Caco-2 (cell line): Measurements from ENCODE around the gene APOC4. TPM values are rescaled to one million over a fixed set of nuclear protein-coding genes. Genes with fewer than 3 reads are reported as not detected.
"Not testable (repeated sequence)": the region's sequence is repeated elsewhere in the genome, so short reads cannot be mapped to it uniquely, and the experiment has no call there.

Source experiments
- BruUV-seq: library from RNA; stranded (reverse); fragments of 400-500 nt; replicated peaks from 2 replicates; lab custom pipeline; 2021; lab: Mats Ljungman, UMichigan
- CTCF ChIA-PET: fragments of 300-600 bp; sonication (Branson Sonifier 250); formaldehyde crosslinking; loops from one replicate; lab custom pipeline; 2022; ENCODE audit warnings: antibody characterized with exemption; lab: Charles Lee
- POLR2A ChIA-PET: fragments of 300-600 bp; sonication (Branson Sonifier 250); formaldehyde crosslinking; loops from one replicate; lab custom pipeline; 2022; ENCODE audit warnings: antibody characterized with exemption; lab: Charles Lee
- DNase-seq, 2 experiments: peaks; one replicate each; pipeline versions ENCODE4 v3.0.0 to v3.0.0-alpha.2; 2020 to 2022
- H3K27me3 ChIP-seq: replicated peaks from 2 replicates; pipeline ENCODE4 v1.6.0; 2011; ENCODE audit warnings: low read length; ENCODE audit not compliant: control insufficient read depth, insufficient read depth
- H3K36me3 ChIP-seq: 2 replicates; pipeline ENCODE4 v1.5.1; 2011; ENCODE audit warnings: low read length; ENCODE audit not compliant: control insufficient read depth, insufficient read depth
- H3K4me1 ChIP-seq: fragments of 250-450 bp; sonication (Bioruptor Pico); 2 replicates; pipeline ENCODE4 v1.5.1; 2020; ENCODE audit warnings: mild to moderate bottlenecking
- H3K4me3 ChIP-seq: 2 replicates; pipeline ENCODE4 v1.5.1; 2011; ENCODE audit warnings: low read depth, mild to moderate bottlenecking, control low read depth, low read length
- H3K9me3 ChIP-seq: fragments of 250-450 bp; sonication (Bioruptor Pico); 2 replicates; pipeline ENCODE4 v1.5.1; 2020; ENCODE audit warnings: mild to moderate bottlenecking, moderate library complexity
- H3K27ac Mint-ChIP-seq: one replicate; pipeline ENCODE4 v1.8.0; 2022; ENCODE audit warnings: mixed read lengths; ENCODE audit not compliant: unreplicated experiment
- H3K27me3 Mint-ChIP-seq: one replicate; pipeline ENCODE4 v1.8.0; 2022; ENCODE audit warnings: mixed read lengths; ENCODE audit not compliant: insufficient read depth, unreplicated experiment
- H3K36me3 Mint-ChIP-seq: one replicate; pipeline ENCODE4 v1.8.0; 2022; ENCODE audit warnings: mild to moderate bottlenecking, mixed read lengths; ENCODE audit not compliant: insufficient read depth, unreplicated experiment
- H3K4me1 Mint-ChIP-seq: one replicate; pipeline ENCODE4 v1.8.0; 2022; ENCODE audit warnings: low read depth, mixed read lengths; ENCODE audit not compliant: unreplicated experiment
- H3K4me3 Mint-ChIP-seq: one replicate; pipeline ENCODE4 v1.8.0; 2022; ENCODE audit warnings: mild to moderate bottlenecking, moderate library complexity, mixed read lengths; ENCODE audit not compliant: unreplicated experiment
- H3K9me3 Mint-ChIP-seq: one replicate; pipeline ENCODE4 v1.8.0; 2022; ENCODE audit warnings: mixed read lengths; ENCODE audit not compliant: unreplicated experiment
- intact Hi-C: fragments of 100-400 bp; cut with micrococcal nuclease; formaldehyde crosslinking; loops from one replicate; pipeline ENCODE4 v1.10.0; 2022; ENCODE audit not compliant: unreplicated experiment
- total RNA-seq: library from RNA; stranded (reverse); gene quantifications from 2 replicates; pipeline ENCODE4 v1.2.3, GENCODE V29; 2022
- TF ChIP-seq, protein P1 (sequence below), 2 experiments: fragments of 200-600 bp in 1 of 2; IDR thresholded peaks; 1 replicate in 1 of 2; 2 replicates in 1 of 2; pipeline versions ENCODE4 v1.5.1 to v1.8.0; 2011 to 2022; ENCODE audit warnings: antibody characterized with exemption in 1 of 2, control low read depth in 1 of 2, inconsistent platforms in 1 of 2, low read depth in 1 of 2, low read length in 1 of 2, mild to moderate bottlenecking in 1 of 2, moderate library complexity in 1 of 2; ENCODE audit not compliant: insufficient read depth in 1 of 2, severe bottlenecking in 1 of 2, unreplicated experiment in 1 of 2

Gene APOC4
- total RNA-seq, 1 experiment from 2014 or later = not detected

GRCh38 chr19:44908836-44909261 lies 33.2 kb upstream of the APOC4 start:
- intact Hi-C loops = loop anchor here (10.0 kb wide), 2 partner anchors 96 to 166 kb away; partner anchors contain the start of genes GEMIN7, RELB and ZNF296

DNA sequence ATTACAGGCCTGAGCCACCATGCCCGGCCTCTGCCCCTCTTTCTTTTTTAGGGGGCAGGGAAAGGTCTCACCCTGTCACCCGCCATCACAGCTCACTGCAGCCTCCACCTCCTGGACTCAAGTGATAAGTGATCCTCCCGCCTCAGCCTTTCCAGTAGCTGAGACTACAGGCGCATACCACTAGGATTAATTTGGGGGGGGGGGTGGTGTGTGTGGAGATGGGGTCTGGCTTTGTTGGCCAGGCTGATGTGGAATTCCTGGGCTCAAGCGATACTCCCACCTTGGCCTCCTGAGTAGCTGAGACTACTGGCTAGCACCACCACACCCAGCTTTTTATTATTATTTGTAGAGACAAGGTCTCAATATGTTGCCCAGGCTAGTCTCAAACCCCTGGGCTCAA lies 32.3 kb upstream of the APOC4 start:
- no peak for DNase-seq
- ChIA-PET CTCF (interaction anchor here (0.6 kb wide), 2 partner anchors 64 to 144 kb away, joined by 3 to 5 read pairs; partner anchors contain the start of gene NECTIN2), POLR2A (interaction anchor here (0.5 to 0.9 kb wide), 3 partner anchors 26 to 148 kb away, joined by 3 to 11 read pairs (median 3); no protein-coding TSS in a partner anchor)
- H3K27ac Mint-ChIP-seq = peak overlapping the region; percentile 13
- Histone ChIP-seq H3K4me3 (no peak overlapping the region), H3K36me3 (peaks cover 8% of the 10 kb centered on the region), H3K27me3 (no peaks in the 10 kb centered on the region), H3K4me1 (peaks cover 33% of the 10 kb centered on the region), H3K9me3 (no peaks in the 10 kb centered on the region)
- H3K36me3 Mint-ChIP-seq = peaks cover 88% of the 10 kb centered on the region
- H3K4me1 Mint-ChIP-seq = peaks cover 58% of the 10 kb centered on the region
- BruUV-seq = no TSS peak
- no peaks in the 10 kb centered on the region for H3K9me3 Mint-ChIP-seq
- H3K4me3 Mint-ChIP-seq = no peak overlapping the region
- H3K27me3 Mint-ChIP-seq = no peaks in the 10 kb centered on the region
- TF ChIP-seq, protein P1, sequence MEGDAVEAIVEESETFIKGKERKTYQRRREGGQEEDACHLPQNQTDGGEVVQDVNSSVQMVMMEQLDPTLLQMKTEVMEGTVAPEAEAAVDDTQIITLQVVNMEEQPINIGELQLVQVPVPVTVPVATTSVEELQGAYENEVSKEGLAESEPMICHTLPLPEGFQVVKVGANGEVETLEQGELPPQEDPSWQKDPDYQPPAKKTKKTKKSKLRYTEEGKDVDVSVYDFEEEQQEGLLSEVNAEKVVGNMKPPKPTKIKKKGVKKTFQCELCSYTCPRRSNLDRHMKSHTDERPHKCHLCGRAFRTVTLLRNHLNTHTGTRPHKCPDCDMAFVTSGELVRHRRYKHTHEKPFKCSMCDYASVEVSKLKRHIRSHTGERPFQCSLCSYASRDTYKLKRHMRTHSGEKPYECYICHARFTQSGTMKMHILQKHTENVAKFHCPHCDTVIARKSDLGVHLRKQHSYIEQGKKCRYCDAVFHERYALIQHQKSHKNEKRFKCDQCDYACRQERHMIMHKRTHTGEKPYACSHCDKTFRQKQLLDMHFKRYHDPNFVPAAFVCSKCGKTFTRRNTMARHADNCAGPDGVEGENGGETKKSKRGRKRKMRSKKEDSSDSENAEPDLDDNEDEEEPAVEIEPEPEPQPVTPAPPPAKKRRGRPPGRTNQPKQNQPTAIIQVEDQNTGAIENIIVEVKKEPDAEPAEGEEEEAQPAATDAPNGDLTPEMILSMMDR (IDR thresholded peaks at IDR 0.05; ENCODE audit: insufficient read depth in 1 of 2, low read depth in 1 of 2, low read length in 1 of 2, severe bottlenecking in 1 of 2, unreplicated experiment in 1 of 2) = no peak
- intact Hi-C loops = loop anchor here (10.0 kb wide), 2 partner anchors 95 to 165 kb away; partner anchors contain the start of genes GEMIN7, RELB and ZNF296

More at GRCh38 chr19:44908836-44909261, 33.2 kb upstream of the APOC4 start:
- Mint-ChIP-seq H3K4me1 (peaks cover 49% of the 10 kb centered on the region), H3K4me3 (no peak overlapping the region), H3K27ac (no peak overlapping the region), H3K9me3 (no peaks in the 10 kb centered on the region), H3K27me3 (no peaks in the 10 kb centered on the region), H3K36me3 (peaks cover 89% of the 10 kb centered on the region)
- TF ChIP-seq, protein P1 (IDR thresholded peaks at IDR 0.05; ENCODE audit: insufficient read depth in 1 of 2, low read depth in 1 of 2, low read length in 1 of 2, severe bottlenecking in 1 of 2, unreplicated experiment in 1 of 2) = no peak
- ChIA-PET POLR2A (no interaction called here), CTCF (no interaction called here)
- Histone ChIP-seq H3K4me1 (peaks cover 37% of the 10 kb centered on the region), H3K36me3 (peaks cover 8% of the 10 kb centered on the region), H3K4me3 (no peak overlapping the region), H3K27me3 (no peaks in the 10 kb centered on the region), H3K9me3 (no peaks in the 10 kb centered on the region)
- BruUV-seq = TSS peak; percentile 67
- DNase-seq = no peak

DNA sequence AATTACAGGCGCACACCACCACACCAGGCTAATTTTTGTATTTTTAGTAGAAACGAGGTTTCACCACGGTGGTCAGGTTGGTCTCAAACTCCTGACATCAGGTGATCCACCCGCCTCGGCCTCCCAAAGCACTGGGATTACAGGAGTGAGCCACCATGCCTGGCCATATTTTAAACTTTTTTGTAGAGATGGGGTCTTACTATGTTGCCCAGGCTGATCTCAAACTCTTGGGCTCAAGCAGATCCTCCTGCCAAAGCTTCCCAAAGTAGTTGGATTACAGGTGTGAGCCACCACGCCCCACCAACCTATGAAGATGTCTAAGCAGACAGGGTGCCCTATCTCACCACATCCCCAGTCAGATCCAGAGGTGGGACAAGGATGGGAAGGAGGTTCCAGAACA lies 30.1 kb upstream of the APOC4 start:
- H3K9me3 Mint-ChIP-seq, BruUV-seq, H3K27me3 ChIP-seq, H3K9me3 ChIP-seq, H3K4me3 Mint-ChIP-seq, intact Hi-C loops, H3K36me3 ChIP-seq, H3K4me3 ChIP-seq, H3K27ac Mint-ChIP-seq, DNase-seq, H3K27me3 Mint-ChIP-seq, POLR2A ChIA-PET: not testable (repeated sequence)
- H3K4me1 ChIP-seq = peaks cover 23% of the 10 kb centered on the region
- CTCF ChIA-PET = interaction anchor here (0.6 kb wide), 2 partner anchors 23 to 60 kb away, joined by 4 to 7 read pairs; no protein-coding TSS in a partner anchor
- Mint-ChIP-seq H3K4me1 (peaks cover 54% of the 10 kb centered on the region), H3K36me3 (peaks cover 74% of the 10 kb centered on the region)
